Activated CD4-positive, CD25-positive, alpha-beta regulatory T cell treated with anti-CD3 and anti-CD28 coated beads, Interleukin-2, amount 50 U/mL, for 24 hours (primary cell): ENCODE measurements around the gene MICB.
A peak's percentile ranks its signal among the peaks of the same experiment; 100 is the strongest.

Source experiments
- ATAC-seq, 2 donors: fragments of 150-1000 bp; cut with Tn5 transposase; one replicate each; pipeline ENCODE4 v1.10.0; 2021; ENCODE audit warnings: mild to moderate bottlenecking in 1 of 2, moderate library complexity in 1 of 2

The MICB gene

DNA sequence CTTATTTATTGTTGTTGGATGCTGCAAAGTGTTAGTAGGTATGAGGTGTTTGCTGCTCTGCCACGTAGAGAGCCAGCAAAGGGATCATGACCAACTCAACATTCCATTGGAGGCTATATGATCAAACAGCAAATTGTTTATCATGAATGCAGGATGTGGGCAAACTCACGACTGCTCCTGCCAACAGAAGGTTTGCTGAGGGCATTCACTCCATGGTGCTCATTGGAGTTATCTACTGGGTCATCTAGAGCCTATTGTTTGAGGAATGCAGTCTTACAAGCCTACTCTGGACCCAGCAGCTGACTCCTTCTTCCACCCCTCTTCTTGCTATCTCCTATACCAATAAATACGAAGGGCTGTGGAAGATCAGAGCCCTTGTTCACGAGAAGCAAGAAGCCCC, 12.1 kb downstream of the MICB start:
- ATAC-seq, result no peak

GRCh38 chr6:31513456-31514165, 15.7 kb downstream of the MICB start:
- no peak for ATAC-seq

DNA sequence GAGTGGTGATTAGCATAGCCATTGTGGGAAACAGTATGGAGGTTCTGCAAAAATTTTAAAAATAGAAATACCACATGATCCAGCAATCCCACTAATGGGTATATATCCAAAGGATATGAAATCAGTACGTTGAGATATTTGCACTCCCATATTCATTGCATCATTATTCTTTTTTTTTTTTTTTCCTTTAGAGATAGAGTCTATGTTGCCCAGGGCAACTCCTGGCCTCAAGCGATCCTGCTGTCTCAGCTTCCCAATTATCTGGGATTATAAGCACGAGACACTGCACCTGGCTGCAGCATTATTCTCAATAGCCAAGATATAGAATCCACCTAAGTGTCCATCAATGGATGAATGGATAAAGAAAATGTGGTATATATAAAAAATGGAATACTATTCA, 23.9 kb downstream of the MICB start:
- ATAC-seq, result no peak

DNA sequence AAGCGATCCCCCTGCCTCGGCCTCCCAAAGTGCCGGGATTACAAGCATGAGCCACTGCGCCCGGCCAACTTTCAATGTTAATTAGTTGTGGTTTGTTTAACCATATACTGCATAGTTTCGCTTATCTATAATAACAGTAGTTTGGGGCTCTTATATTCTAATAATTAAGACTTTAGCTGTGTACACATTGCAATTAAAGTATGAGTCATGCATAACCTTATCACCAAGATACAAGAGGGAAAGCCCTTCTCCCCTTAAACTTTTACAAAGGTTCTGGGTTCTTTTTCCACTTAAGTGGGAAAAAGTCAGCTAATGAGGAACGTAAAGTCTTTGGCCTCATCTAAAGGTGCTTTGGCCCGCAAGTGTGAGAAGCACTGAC, 27.6 kb downstream of the MICB start:
- ATAC-seq, result no peak

GRCh38 chr6:31525932-31526591, 28.1 kb downstream of the MICB start:
- ATAC-seq, result peak in 1 of 2 donors; percentile 7

GRCh38 chr6:31528307-31528777, 30.4 kb downstream of the MICB start:
- no peak for ATAC-seq

DNA sequence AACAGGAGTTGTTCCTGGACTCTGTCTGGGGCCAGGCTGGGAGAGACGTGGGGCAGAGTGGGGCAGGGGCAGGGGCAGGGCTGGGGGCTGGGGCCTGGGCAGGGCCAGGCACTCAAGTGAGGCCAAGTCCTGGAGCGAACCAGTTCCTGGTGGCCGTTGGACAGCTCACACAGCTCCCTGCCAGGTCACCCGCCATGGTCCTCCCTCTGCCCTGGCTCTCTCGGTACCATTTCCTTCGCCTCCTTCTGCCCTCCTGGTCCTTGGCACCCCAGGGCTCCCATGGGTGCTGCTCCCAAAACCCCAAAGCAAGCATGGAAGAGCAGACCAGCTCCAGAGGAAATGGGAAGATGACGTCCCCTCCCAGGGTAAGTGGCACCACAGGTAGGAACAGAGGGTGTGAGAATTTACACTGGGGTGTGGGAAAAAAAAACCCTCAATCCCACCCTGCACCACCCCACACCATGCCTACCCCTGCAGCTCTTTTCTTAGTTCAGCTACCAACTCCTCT, 30.9 kb downstream of the MICB start, which contains the start of gene MCCD1:
Gene MCCD1 (plus strand): TSS at position 142 of the 508 bp plus-strand sequence. CDS start 53 bp downstream, at position 195.
- ATAC-seq, result no peak

DNA sequence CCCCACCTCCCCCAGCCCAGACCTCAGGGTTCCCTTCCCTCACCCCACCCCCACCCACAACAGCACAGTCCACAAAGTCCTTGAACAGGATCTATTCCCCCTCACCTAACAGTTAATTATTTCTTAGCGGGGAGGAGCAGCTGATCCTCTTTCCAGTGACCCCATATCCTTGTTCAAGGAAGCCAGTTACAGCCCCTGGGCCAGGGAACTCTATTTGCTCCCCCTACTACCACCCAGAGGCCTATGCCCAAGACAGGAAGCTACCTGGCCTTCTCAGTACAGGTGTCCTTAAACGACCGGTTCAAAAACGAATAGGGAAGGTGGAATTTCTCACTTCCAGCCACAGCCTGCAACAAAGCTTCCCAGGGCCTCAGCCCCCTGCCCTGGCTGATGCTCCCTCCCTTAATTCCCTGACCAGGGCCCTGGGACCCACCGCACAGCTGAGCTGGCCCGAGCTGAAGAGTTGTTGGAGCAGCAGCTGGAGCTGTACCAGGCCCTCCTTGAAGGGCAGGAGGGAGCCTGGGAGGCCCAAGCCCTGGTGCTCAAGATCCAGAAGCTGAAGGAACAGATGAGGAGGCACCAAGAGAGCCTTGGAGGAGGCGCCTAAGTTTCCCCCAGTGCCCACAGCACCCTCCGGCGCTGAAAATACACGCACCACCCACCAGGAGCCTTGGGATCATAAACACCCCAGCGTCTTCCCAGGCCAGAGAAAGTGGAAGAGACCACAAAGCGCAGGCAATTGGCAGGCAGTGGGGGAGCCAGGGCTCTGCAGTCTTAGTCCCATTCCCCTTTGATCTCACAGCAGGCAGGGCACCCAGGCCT, 31.6 kb downstream of the MICB start:
- ATAC-seq, result peak in 1 of 2 donors; percentile 7

GRCh38 chr6:31530659-31531058, 32.7 kb downstream of the MICB start:
- ATAC-seq, result no peak

DNA sequence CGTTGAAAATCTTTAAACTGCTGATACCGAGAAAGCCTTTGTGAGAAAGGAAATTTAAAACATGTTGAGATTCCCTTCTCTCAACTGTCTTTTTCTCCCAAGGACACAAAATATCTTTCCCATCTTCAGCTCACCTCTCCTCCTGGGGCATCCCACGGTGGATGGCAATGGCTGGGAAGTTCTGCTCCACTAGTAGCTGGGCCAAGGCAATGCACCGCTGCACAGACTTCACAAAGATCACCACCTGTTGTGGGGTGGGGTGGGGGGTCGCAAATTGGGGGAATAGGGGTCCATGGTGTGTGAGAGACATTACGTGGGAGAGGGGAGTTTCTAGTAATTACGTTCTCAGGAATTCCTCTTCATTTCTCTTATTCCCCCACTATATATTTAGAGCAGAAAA, 33.2 kb downstream of the MICB start:
- no peak for ATAC-seq

DNA sequence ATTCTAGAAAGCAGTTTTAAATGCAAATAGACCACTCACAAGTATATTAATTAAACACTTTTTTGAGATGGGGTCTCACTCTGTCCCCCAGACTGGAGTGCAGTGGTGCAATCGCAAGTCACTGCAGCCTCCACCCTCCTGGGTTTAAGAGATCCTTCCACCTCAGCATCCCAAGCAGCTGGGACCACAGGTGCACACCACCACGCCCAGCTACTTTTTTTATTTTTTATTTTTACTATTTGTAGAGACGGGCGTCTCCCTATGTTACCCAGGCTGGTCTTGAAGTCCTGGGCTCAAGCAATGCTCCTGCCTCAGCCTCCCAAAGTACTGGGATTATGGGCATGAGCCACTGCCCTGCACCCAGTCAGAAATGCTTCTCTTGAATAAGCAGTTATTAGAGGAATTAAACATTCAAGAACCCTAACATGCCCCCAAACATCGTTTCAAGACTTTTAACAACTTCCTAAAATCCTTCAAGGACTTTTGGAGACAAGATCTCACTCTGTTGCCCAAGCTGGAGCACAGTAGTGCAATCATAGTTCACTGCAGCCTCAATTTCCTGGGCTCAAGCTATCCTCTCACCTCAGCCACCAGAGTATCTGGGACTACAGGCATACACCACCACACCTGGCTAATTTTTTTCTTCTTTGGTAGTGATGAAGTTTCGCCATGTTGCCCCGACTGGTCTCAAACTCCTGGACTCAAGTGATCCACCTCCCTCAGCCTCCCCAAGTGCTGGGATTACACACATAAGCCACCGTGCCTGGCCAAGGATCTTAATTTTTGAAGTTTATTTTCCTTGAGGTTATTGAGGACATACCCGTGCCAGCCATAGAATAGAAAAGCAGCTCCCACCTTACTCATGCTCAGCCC, 34.1 kb downstream of the MICB start:
- ATAC-seq, result no peak

GRCh38 chr6:31532644-31533454, 34.9 kb downstream of the MICB start:
- ATAC-seq, result no peak

DNA sequence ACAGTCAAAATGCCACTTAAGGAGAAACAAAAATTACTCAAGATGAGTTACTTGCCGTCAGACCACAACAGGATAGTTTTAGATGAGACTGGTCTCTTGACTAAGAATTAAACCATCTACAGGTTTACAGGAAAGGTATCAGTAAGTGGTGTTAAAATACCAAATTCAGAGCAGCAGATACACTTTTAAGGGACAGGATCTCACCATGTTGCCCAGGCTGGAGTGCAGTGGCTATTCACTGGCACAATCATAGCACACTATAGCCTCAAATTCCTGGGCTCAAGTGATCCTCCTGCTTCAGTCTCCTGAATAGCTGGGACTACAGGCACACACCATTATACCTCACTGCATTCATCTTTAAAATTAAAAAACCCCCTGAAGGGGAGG, 35.5 kb downstream of the MICB start:
- ATAC-seq, result no peak

GRCh38 chr6:31534011-31534410, 36.1 kb downstream of the MICB start:
- no peak for ATAC-seq

- ATAC-seq, result no peak
Measured at GRCh38 chr6:31534521-31535040, 36.6 kb downstream of the MICB start.

GRCh38 chr6:31535538-31536324, 37.8 kb downstream of the MICB start:
- ATAC-seq, result peak; percentile 65 to 69

DNA sequence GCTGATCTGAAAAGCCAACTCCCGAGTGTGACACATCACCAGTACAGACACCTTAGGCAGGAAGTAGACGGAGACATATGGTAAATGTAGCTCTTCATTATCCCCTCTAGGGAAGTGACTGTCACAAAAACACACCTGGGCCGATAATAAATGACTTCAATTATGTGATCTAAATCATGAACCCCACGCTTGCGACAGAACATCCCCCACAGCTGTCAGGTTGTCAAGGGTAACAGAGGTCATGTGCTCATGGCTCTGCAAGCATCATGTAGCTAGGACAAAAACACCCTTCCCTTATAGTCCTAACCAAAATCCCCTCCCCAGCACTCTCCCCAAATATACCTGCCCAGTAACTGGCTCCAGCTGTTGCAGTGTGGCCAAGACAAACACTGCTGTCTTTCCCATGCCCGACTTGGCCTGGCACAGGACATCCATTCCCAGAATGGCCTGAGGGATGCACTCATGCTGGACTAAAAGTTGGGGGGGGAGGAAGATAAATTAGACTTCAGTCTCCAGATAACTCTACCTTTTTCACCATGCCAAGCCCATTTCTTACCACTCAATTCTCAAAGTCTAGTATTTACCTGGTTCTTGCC, 41.0 kb downstream of the MICB start:
- no peak for ATAC-seq

DNA sequence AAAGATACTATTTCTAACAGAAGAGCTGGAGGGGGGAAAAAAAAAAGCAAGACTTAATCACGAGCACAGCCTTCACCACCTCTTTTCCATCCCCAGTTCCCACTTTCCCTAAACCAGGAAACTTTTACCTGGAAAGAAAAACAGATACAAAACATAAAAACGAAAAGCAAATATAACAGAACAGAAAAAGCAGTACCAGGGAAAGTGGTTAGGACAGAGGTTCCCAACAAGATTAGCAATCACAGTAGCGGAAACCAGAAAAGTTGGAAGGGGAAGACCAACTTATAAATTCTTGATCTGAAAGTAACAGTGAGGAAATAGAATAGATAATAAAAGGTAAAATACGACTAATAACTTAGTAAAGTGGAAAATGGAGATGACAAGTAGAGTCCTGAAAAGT, 42.7 kb downstream of the MICB start:
- no peak for ATAC-seq

- peak; percentile 6 to 18 for ATAC-seq
Measured at GRCh38 chr6:31541059-31541657, 43.2 kb downstream of the MICB start.
